ENCODE results near the gene CHN2. TPM values are rescaled to one million over a fixed set of nuclear protein-coding genes. Genes with fewer than 3 reads are reported as not detected.

The CHN2 gene
- total RNA-seq, 1 donor, result 0.81 TPM

- no peak for DNase-seq (ENCODE audit: low read depth)
- no peak overlapping the region for H3K4me3 ChIP-seq (ENCODE audit: low read depth, low read length)
- no peak for TF ChIP-seq CTCF (IDR thresholded peaks at IDR 0.05; ENCODE audit: insufficient read depth, low read length)
Measured at GRCh38 chr7:29285861-29286260, 91.3 kb downstream of the CHN2 start.

- DNase-seq (ENCODE audit: low read depth), result peak; percentile 95
- H3K4me3 ChIP-seq (ENCODE audit: low read depth, low read length), result no peak overlapping the region
- TF ChIP-seq CTCF (IDR thresholded peaks at IDR 0.05; ENCODE audit: insufficient read depth, low read length), result no peak
Measured at GRCh38 chr7:29287366-29287765, 92.8 kb downstream of the CHN2 start.

GRCh38 chr7:29288181-29289091 lies 93.9 kb downstream of the CHN2 start:
- TF ChIP-seq CTCF (IDR thresholded peaks at IDR 0.05; ENCODE audit: insufficient read depth, low read length), result no peak
- no peak for DNase-seq (ENCODE audit: low read depth)
- H3K4me3 ChIP-seq (ENCODE audit: low read depth, low read length), result no peak overlapping the region

- no peak for DNase-seq (ENCODE audit: low read depth)
- H3K4me3 ChIP-seq (ENCODE audit: low read depth, low read length), result no peak overlapping the region
- no peak for TF ChIP-seq CTCF (IDR thresholded peaks at IDR 0.05; ENCODE audit: insufficient read depth, low read length)
Measured at GRCh38 chr7:29289156-29290021, 94.8 kb downstream of the CHN2 start.

- DNase-seq (ENCODE audit: low read depth), result no peak
- TF ChIP-seq CTCF (IDR thresholded peaks at IDR 0.05; ENCODE audit: insufficient read depth, low read length), result no peak
- no peak overlapping the region for H3K4me3 ChIP-seq (ENCODE audit: low read depth, low read length)
Measured at GRCh38 chr7:29290829-29291228, 96.3 kb downstream of the CHN2 start.

- no peak overlapping the region for H3K4me3 ChIP-seq (ENCODE audit: low read depth, low read length)
- DNase-seq (ENCODE audit: low read depth), result no peak
- TF ChIP-seq CTCF (IDR thresholded peaks at IDR 0.05; ENCODE audit: insufficient read depth, low read length), result no peak
Measured at GRCh38 chr7:29291723-29292618, 97.4 kb downstream of the CHN2 start.
